Smooth muscle cell of the brain vasculature (primary cell): ENCODE results near the gene ANXA6.

Source experiments
- DNase-seq: peaks from one replicate; pipeline ENCODE4 v3.0.0-alpha.2; 2012; ENCODE audit warnings: low read depth, low spot score

The ANXA6 gene

DNA sequence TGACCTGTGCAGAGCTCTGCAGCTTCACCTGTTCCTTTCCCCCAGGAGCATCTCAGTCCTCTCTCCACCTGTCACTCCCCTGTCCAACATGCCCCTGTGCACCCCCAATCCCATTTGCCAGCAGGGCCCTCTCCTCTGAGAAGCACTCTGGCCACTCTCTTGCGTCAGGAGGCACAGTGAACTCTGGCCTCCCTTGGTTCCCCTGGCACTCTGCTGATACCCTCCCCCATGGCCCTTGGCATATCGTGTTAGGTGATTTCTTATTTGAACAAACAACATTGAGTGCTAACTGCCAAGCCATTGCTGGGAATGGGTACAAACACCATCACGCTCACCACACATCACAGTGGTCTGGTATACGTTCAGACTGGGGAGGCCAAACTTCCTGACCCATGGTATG, 55.8 kb downstream of the ANXA6 start:
- DNase-seq, result no peak

DNA sequence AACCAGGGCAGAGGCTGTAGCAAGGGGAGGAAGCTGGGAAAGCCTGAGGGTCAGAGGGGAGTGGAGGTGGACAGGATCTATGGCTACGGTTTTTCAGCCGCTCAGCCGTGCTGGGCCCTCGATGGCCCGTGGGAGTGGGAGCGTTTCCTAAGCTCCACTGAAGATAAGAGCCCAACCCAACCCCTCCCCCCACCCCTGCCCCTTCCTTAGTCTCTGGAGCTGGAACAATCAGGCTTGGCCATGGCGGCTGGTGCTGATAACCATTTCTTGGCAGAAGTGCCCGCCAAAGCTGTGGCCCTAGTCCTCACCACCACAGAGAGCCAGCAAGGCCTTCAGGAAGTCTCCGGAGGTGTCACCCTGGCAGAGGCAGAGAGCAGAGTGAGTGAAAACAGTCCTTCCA, 56.4 kb downstream of the ANXA6 start:
- no peak for DNase-seq

DNA sequence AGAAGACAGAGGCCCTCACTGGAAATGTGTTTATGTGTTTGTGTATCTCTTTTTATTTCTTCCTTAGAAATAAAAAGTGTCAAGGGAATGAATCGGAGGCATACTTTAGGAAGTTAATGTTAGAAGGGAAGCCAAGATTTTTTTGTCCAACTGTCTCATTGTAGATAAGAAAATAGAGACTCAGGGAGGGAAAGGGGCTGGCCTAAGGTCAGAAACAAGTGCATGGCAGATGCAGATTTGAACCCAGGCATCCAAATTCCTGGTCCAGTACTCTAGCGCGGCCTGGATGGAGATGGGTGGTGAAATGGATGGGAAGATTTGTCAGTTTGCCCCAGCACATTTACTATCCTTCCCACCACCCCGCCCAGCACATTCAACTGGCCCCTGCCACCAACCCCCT, 56.9 kb downstream of the ANXA6 start:
- no peak for DNase-seq

DNA sequence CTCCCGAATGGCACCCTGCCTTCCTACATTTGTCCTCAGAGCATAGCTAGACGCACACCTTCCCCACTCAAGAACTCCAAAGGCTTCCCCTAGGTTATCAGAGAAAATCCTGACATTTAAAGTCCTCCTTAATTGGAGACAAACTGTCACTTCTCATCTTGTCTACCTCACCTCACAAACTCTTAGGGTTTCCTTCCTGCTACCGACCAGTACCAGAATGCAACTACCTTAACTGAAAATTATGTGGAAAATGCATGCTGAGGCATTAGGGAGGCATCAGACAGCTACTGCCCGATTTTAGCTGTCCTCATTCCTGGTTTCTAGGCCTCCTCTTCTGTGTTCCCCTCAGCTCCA, 58.8 kb downstream of the ANXA6 start:
- no peak for DNase-seq

DNA sequence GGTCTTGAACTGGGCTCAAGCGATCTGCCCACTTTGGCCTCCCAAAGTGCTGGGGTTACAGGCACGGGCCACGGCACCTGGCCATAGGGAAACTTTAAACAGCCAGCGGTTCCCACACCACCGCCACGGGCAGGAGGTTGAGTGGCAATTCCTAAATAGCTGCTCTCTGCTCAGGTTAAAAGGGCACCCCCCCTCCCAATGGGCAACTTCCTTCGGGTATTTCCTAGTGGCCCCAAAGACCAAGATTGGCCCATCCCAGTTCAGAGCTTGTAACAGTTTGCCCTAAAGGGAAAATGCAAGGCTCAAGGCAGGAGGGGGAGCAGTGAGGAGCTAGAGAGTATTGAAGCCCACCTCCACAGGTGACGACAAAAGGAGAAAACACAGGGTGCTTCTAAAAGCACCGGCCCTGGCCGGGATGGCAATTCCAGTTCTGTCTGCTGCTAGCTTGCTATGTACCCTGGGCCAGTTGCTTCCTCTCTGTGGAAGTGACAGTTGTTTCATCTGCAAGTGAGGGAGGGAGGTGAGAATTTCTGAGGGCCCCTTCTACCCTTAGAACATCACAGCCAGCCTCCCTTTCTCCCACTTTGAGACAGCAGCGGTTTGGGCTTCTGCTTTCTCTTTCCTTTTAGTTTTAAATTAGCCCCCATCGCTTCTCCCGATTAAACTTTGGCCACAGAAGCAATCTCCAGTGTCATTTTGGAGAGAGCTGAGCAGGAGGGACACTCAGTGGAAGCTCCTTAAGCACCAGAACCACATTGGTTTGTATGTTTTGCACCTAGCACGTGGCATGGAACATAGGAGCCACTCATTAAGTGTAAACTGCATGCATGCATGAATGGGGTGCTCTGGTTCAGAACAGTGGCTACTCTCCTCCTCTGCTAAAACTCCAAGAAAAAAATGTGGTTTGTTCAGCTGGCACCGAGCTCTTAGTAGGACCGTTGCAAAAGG, 59.5 kb downstream of the ANXA6 start:
- DNase-seq, result no peak

DNA sequence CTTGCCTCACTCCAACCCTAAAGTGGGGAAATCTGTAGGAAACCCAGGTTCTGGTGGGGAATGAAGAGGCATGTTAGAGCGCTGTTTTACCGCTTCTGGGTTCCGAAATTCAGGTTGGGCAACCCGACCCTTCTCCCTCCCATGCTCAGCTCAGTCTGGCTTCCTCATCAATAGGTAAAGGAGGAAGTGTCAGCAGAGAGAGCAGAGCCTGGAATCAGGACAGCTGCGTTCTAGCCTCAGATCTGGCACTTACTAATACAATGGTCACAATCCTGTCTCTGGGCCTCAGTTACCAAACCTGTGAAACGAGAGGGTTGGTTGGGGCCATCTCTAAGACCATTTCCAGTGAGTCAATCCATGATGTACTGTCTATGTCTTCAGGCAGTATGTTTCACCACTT, 60.5 kb downstream of the ANXA6 start:
- DNase-seq, result no peak

DNA sequence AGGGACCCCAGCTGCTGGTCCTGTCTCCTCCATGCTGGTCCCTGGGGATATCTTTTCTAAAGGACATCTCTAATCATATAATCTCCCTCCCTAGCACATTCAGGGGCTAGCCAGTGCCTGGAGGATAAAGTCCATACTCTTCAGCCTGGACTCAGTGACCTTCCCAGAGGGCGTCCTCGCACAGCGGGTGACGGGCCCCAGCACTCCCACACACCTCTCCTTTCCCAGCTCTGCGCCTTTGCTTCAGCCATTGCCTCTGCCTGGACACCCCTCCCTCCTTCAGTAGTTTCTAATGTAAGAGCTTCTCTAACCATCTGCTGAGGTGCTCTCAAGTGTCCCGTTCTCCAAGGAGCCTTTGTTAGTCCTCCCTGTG, 61.6 kb downstream of the ANXA6 start:
- DNase-seq, result no peak

DNA sequence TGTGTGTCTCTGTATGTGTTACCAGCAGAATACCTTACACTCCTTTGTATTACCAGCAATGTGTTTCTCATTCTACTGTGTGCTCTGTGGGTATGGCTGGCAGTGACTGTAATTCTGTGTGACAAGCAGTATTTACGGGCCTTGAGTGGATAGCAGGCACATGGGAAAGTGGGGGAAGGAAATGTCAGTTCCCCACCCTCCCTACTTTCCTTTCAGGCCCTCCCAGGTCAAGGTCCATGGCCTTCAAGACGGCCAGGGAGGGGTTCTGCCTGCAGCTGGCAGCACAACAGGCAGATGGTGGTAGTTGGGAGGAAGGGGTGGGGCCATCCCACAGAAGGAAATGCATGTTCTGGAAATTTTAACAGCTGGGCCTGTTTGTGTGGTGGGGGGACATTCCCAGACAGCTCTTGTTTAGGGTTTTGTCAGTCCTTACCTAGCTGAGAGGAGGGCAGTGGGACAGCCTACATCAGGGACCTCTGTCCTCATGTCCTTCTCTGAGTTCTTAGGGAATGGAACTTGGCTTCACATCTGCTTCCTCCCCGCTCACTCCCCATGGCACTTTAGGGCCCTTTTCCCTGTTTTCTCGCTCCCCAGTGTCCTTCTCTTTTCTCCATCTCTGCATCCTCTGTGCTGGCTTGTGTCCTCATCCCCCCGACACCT, 62.1 kb downstream of the ANXA6 start:
- DNase-seq, result no peak

DNA sequence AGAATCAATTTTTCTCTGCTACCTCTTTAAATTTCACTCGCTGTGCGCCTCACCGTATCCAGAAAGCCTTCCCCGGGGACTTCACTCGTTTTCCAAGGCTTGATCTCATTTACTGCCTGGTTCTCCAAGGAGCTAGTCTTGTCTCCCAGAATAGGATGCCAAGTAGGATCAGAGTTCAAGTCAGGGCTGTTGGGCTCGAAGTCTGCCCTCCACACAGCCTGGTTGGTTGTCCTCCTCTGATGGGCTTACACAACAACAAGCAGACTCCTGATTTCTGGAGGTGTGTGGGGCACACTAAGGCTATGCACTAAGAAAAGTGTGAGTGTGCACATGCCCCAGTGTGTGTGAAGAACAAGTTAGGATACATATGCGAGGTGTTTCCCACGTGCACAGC, 62.7 kb downstream of the ANXA6 start:
- DNase-seq, result no peak

DNA sequence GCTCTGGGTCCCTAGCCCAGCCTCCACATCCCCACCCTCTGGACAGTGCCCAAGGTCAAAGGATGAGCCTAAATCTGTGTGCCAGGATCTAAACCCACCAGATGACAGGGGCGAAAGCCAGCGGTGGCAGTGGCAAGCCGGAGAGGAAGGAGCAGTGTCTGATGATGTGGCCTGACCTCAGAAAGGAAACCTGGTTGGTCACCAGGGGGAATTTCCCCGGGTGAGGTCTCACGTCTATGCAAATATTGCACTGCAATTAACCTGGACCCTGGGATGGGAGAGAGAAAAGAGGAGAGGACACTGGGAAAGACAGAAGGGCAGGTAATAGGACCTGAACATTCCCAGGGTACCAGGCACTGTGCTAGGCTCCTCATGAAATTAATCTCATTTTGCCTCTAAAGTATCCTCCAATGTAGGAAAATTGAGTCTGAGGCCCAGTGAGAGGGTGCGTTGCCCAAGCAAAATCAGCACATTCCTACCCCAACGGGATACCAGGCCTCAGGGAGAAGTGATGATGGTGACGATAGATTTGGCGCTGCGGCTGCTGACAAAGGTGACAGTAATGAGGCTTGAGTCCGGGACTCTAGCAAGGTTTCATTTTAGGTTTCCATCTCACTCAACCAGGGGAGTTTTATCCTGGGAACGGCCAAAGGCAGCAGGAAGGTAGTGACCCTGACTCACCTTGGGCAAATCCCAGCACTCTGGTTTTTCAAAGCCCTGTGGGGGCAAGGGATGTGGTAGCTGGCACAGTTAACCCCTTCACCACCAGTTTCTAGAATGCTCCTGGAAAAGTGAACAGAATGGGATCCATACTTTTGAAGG, 63.3 kb downstream of the ANXA6 start:
- DNase-seq, result no peak

DNA sequence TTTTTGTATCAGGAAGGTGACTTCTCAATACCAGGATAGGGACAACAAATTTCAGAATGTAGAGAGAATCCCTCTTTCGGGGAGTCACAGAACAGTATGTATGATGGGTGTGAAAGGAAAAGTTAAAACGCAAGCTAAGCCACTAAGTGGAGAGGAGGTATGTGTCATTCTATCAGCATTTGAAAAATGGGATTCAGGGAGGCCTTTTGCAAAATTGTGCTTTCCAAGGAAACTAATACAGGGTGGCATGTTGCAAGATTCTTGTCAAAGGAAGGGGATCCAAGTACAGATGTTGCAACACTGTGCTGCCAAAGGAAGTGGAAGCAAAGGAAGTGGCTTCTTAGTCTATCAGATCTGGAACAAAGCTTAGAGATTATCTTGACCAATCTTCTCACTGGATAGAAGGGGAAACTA, 64.1 kb downstream of the ANXA6 start:
- no peak for DNase-seq

DNA sequence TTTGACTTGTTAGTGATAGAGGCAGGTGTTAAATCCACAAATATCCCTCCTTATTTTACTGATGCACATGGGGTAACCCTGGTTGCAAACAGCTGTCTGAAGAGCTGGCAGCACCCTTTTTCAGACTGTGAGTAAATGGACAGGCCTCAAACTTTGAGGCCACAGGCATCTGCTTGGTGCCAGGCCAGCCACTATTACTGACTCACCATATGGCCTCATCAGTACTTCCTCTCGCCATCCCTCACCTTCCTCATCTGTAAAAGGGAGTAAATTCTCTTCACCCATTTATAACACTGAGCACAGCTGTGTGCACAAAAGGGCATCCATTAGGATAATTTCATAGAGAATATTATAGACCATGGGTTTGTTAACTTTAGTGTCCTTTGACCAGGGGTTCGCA, 64.8 kb downstream of the ANXA6 start:
- no peak for DNase-seq

DNA sequence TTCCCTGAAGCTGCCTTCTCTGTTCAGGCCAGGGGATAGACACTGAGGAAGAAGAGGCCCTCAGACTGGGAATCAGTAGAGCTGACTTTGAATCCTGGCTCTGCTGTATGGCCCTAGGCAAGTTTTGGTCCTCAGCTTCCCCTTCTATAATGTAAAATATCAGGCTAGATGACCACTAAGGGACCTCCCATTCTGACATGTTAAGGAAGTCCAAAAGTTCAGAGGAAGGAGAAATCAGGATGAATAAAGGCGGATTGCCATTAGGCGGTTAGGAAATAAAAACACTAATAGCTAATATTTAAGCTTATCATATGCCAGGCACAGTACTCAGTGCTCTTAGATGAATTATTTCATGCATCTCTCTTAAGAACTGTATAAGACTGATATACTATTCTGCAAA, 67.9 kb downstream of the ANXA6 start:
- no peak for DNase-seq

DNA sequence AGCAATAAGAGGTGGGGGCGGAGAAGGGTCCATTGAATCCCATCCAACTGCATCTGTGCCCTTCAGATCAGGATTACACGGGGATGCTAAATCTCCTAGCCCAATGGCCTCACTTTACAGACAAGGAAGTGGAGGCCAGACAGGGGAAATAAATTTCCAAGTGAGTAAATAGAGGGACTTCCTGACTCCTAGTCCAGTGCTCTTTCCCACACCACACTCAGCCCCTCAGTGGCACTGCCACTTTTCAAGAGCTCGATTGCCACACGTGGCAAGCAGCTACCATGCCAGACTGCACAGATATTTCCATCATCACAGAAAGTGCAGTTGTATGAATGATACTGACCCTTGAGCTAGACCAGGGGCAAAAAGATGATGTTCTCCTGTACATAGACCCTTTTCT, 68.6 kb downstream of the ANXA6 start:
- DNase-seq, result no peak

DNA sequence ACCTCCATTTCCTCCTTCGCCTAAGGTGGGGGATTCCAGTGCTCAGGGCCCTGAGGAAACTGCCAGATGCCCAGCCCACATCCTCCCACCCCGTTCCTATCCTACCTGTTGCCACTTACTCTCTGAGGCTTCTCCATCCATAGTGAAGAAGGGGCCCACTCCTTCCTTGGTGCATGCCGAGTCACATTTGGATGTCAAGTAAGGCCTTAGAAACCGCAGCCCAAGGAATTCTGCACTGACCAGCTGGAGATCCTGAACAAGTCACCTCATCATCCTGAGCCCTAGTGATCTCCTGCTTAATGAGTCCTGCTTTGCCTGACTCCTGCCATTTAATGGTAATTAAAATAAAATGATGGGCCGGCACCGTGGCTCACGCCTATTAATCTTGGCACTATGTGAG, 70.1 kb downstream of the ANXA6 start:
- no peak for DNase-seq

DNA sequence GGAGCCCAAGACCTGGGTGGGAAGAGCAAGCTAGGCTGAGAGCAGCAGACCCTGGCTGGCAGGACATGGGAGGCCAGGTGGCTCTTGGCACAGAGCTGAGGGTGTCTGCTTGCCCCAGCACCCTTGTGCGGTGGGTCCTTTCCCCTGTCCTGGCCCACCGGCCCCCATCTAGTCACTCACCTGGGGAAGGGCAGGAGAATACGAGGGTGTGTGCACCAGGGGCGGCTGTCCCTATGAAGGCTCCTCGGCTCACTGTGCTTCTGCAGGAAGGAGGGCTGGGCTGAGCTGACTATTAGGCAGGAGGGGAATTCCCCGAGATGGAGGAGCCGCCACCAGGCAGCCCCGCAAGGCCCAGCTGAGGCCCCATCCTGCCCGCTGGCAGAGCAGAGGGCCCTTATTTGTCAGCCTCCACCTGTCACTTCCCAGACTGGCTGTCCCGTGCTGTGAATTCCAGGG, 70.6 kb downstream of the ANXA6 start:
- no peak for DNase-seq

DNA sequence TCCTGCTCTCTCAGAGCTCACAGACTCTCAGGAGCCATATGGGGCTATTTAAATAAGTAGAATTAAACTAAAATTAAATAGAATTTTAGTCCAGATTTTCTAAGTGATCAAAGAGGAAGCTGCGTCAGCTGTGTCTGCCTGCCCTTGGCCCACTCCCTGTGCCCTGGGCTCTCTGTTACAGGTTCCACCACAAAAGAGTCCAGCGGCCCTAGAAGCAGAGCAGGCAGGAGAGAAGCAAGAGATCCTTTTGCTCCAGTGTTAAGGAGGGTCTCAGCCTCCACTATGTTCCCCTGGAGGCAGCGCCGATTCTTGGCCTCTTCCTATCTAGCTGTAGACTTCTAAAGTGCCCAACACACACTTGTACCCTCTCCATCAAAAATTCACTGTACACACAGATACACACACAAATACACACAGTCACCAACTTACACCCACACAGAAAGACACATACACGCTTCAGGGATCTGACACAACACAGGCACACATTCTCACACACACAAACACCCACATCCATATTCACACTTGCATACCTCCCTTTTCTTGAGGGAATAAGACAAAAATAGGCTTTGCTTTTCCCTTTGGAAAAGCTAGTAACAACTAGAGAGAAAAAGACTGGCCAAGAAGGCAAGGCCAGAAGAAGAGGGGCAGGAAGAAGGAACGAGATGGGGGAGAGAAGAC, 71.2 kb downstream of the ANXA6 start:
- no peak for DNase-seq

DNA sequence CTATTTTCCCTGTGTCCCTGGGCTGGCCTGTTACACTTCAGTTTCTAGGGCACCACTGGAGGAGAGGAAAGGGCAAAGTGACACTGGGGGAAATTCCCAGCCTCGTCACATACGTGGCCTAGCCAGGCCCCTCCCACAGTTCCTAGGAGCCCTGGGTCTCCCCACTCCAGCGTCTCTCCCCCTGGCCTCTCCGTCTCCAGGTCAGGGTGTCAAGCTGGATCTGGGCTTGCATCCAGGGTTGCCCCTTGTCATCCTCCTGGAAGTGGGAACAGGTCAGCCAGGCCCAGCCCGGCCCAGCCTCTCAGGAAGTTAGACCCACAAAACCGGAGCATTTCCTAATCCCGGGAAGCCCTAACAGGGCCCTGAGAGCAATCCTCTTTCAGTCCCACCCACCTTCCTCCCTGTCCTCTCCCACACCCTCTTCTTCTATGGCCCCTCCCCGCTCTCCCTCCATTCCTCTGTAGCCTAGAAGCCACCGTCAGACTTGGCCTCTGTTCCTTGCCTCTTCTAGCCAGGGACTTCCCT, 72.0 kb downstream of the ANXA6 start:
- no peak for DNase-seq

DNA sequence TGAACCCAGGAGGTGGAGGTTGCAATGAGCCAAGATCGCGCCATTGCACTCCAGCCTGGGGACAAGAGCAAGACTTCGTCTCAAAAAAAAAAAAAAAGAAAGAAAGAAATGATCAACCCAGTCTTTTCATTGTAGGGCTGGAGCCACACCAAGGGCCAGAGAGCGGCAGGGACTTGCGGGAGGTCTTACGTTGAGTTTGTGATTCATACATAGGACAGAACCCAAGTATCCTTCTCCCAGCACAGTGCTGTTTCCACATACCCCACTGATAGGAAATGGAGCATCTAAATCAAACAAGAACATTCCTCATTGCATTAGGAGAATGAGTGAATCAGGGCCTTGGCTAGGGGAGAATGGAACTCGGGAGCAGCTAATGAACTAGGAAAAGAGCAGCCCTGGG, 73.2 kb downstream of the ANXA6 start:
- no peak for DNase-seq

DNA sequence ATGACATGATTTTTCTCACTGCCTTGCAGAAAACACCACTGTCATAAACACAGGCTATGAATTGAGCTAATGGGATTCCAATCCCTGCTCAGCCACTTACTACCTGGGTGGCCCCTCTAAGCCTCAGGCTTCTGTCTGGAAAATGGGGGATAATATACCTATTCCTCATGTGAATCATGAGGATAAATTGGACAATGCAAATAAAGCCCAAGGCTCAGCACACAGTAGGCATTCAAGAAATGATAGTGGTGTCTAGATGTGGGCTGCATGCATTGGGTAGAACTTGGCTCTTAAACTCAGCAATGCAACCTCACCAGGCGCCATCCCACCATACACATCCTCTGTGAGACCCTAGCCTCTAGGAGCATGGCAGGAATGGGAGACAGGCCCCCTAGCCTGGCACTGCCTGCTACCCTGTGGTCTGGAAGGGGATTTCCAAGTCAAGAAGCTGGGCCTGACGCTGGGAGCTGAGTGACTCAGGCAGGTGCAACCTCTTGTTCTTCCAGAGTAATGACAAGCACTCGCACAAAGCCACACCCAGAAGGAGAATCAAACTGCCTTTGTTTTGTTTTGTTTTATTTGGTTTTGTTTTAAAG, 74.4 kb downstream of the ANXA6 start:
- no peak for DNase-seq

DNA sequence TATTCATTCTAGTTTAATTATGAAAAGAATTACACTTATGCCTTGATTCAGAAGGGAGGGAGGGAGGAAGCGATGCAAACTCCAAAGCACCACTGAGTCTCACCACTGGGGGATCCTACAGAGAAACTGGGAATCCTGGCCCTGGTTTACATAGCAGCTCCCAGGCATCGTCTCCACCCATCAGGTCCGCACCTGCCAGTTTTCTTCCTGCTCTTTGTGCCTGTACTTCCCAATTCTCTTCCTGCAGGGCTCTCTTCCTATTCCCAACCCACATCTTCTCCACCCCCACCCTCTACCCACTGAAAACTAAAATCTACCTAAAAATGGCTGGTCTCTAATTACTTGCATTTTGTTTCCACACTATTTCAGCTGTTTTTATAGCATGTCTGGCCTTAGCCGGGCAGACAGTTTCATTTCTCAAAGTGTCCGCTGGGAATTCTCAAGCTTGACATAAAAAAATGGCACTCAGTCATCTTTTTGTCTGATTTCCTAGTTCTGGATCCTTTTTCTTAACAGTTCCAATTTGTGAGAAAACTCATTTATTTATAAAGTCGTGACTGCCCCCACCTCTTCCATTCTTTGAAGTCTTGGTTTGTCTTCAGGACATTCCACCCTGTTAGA, 75.2 kb downstream of the ANXA6 start:
- no peak for DNase-seq
